Measurements from ENCODE around the gene JMJD8.
A peak's percentile ranks its signal among the peaks of the same experiment; 100 is the strongest.

The JMJD8 gene

GRCh38 chr16:678209-678857 lies 5.8 kb downstream of the JMJD8 start:
- no peak for DNase-seq

GRCh38 chr16:677316-678190 lies 6.6 kb downstream of the JMJD8 start:
- no peak for DNase-seq

GRCh38 chr16:676913-677312 lies 7.2 kb downstream of the JMJD8 start:
- no peak for DNase-seq

GRCh38 chr16:676565-676902 lies 7.6 kb downstream of the JMJD8 start:
- DNase-seq = no peak

GRCh38 chr16:675884-676564 lies 8.1 kb downstream of the JMJD8 start:
- peak in 1 of 56 donors; percentile 21 for DNase-seq

- DNase-seq = peak in 32 of 56 donors; percentile 17 to 78 (median 40)
Observed at GRCh38 chr16:674968-675883, 8.9 kb downstream of the JMJD8 start, which contains the start of gene RHBDL1. Gene RHBDL1, plus strand, starts transcription at chr16:675671. Its CDS starts 120 bp downstream, at chr16:675791.

GRCh38 chr16:674214-674881 lies 9.8 kb downstream of the JMJD8 start:
- no peak for DNase-seq

- DNase-seq = no peak
Observed at GRCh38 chr16:673399-673991, 10.6 kb downstream of the JMJD8 start.

- no peak for DNase-seq
Observed at GRCh38 chr16:672851-673250, 11.3 kb downstream of the JMJD8 start.

- no peak for DNase-seq
Observed at GRCh38 chr16:672371-672770, 11.8 kb downstream of the JMJD8 start.

GRCh38 chr16:671353-672131 lies 12.6 kb downstream of the JMJD8 start:
- peak in 1 of 56 donors; percentile 10 for DNase-seq

GRCh38 chr16:670485-671352 lies 13.4 kb downstream of the JMJD8 start:
- no peak for DNase-seq

GRCh38 chr16:669666-670065 lies 14.5 kb downstream of the JMJD8 start:
- DNase-seq = no peak

GRCh38 chr16:668519-669171 lies 15.5 kb downstream of the JMJD8 start:
- no peak for DNase-seq

- peak in 55 of 56 donors; percentile 31 to 95 (median 81) for DNase-seq
Observed at GRCh38 chr16:667780-668518, 16.2 kb downstream of the JMJD8 start, which contains the start of gene RHOT2. Gene RHOT2, plus strand, starts transcription at chr16:668132. Its CDS starts 68 bp downstream, at chr16:668200.

- DNase-seq = no peak
Observed at GRCh38 chr16:667113-667779, 16.9 kb downstream of the JMJD8 start.

Measured in amygdala (tissue), 56 donors.